ENCODE measurements around the gene STBD1. TPM values are rescaled to one million over a fixed set of nuclear protein-coding genes. Genes with fewer than 3 reads are reported as not detected.

Gene STBD1
- total RNA-seq, 1 experiment from 2014 or later, result 7.3 TPM

GRCh38 chr4:76300012-76300411 is 6.5 kb upstream of the STBD1 start:
- no peak overlapping the region for H3K4me3 ChIP-seq (ENCODE audit: low read length)
- ChIA-PET CTCF (no interaction called here), POLR2A (ENCODE audit: unreplicated experiment) (no interaction called here)
- TF ChIP-seq EZH2phosphoT487 (IDR thresholded peaks at IDR 0.05; ENCODE audit: borderline replicate concordance, low read length) (no peak), EZH2 (IDR thresholded peaks at IDR 0.05; ENCODE audit: low read length, unreplicated experiment) (no peak), CTCF (conservative IDR thresholded peaks at IDR 0.05; ENCODE audit: low read depth, low read length) (no peak)
- no peaks in the 10 kb centered on the region for H3K9me2 ChIP-seq (replicated peaks; ENCODE audit: low read length)
- no peak overlapping the region for H3K4me2 ChIP-seq (ENCODE audit: low read length)
- H3K36me3 ChIP-seq (ENCODE audit: low read depth, low read length), result peaks cover 5% of the 10 kb centered on the region; the same call in 1 of the 2 replicates
- ATAC-seq, result no peak
- no peaks in the 10 kb centered on the region for H3K27me3 ChIP-seq (ENCODE audit: low read length)
- peaks cover 5% of the 10 kb centered on the region for H3K79me2 ChIP-seq (ENCODE audit: low read length)
- H4K20me1 ChIP-seq (ENCODE audit: low read length), result no peaks in the 10 kb centered on the region
- no peaks in the 10 kb centered on the region for H3F3A ChIP-seq (ENCODE audit: low read length, unreplicated experiment)
- intact Hi-C loops (cut with micrococcal nuclease), result loop anchor here (10.0 kb wide), 3 partner anchors 75 to 205 kb away; partner anchors contain the start of gene SCARB2
- H2AFZ ChIP-seq (ENCODE audit: low read length), result no peak overlapping the region
- peaks cover 28% of the 10 kb centered on the region for H3K4me1 ChIP-seq (ENCODE audit: insufficient read depth, low read length)
- no peak overlapping the region for H3K9ac ChIP-seq (ENCODE audit: low read length)
- BruUV-seq (replicated peaks), result no TSS peak
- H3K9me3 ChIP-seq (ENCODE audit: low read length), result no peaks in the 10 kb centered on the region
- no peak overlapping the region for H3K27ac ChIP-seq (ENCODE audit: low read length)
- no peak for DNase-seq

GRCh38 chr4:76301068-76301774 is 5.3 kb upstream of the STBD1 start:
- Histone ChIP-seq H4K20me1 (ENCODE audit: low read length) (no peaks in the 10 kb centered on the region), H3K36me3 (ENCODE audit: low read depth, low read length) (peaks cover 5% of the 10 kb centered on the region; the same call in 1 of the 2 replicates), H3F3A (ENCODE audit: low read length, unreplicated experiment) (no peaks in the 10 kb centered on the region), H3K27me3 (ENCODE audit: low read length) (no peaks in the 10 kb centered on the region), H3K9ac (ENCODE audit: low read length) (no peak overlapping the region), H3K4me3 (ENCODE audit: low read length) (no peak overlapping the region), H3K79me2 (ENCODE audit: low read length) (peaks cover 16% of the 10 kb centered on the region), H3K9me3 (ENCODE audit: low read length) (no peaks in the 10 kb centered on the region), H3K4me2 (ENCODE audit: low read length) (peak overlapping the region; percentile 57), H2AFZ (ENCODE audit: low read length) (no peak overlapping the region), H3K27ac (ENCODE audit: low read length) (peak overlapping the region; percentile 79), H3K9me2 (replicated peaks; ENCODE audit: low read length) (no peaks in the 10 kb centered on the region), H3K4me1 (ENCODE audit: insufficient read depth, low read length) (peaks cover 34% of the 10 kb centered on the region)
- intact Hi-C loops (cut with micrococcal nuclease), result loop anchor here (1.0 to 10.0 kb wide), 4 partner anchors 18 to 204 kb away; partner anchors contain the start of gene SCARB2
- no TSS peak for BruUV-seq (replicated peaks)
- ChIA-PET CTCF (interaction anchor here (0.9 kb wide), 1 partner anchor 12 kb away, joined by 4 read pairs; no protein-coding TSS in a partner anchor), POLR2A (ENCODE audit: unreplicated experiment) (interaction anchor here (0.6 kb wide), 2 partner anchors 129 to 153 kb away, joined by 3 read pairs; partner anchors contain the start of gene NUP54)
- DNase-seq (peak; percentile 88), ATAC-seq (peak; percentile 80)
- TF ChIP-seq CTCF (conservative IDR thresholded peaks at IDR 0.05; ENCODE audit: low read depth, low read length), result no peak
- no peak for TF ChIP-seq EZH2 (IDR thresholded peaks at IDR 0.05; ENCODE audit: low read length, unreplicated experiment)
- TF ChIP-seq EZH2phosphoT487 (IDR thresholded peaks at IDR 0.05; ENCODE audit: borderline replicate concordance, low read length), result no peak

GRCh38 chr4:76301775-76302162 is 4.8 kb upstream of the STBD1 start:
- CTCF ChIA-PET, result interaction anchor here (0.9 kb wide), 1 partner anchor 12 kb away, joined by 4 read pairs; no protein-coding TSS in a partner anchor
- no peaks in the 10 kb centered on the region for H3K9me2 ChIP-seq (replicated peaks; ENCODE audit: low read length)
- no peak for TF ChIP-seq CTCF (conservative IDR thresholded peaks at IDR 0.05; ENCODE audit: low read depth, low read length)
- TF ChIP-seq EZH2 (IDR thresholded peaks at IDR 0.05; ENCODE audit: low read length, unreplicated experiment), result no peak
- TF ChIP-seq EZH2phosphoT487 (IDR thresholded peaks at IDR 0.05; ENCODE audit: borderline replicate concordance, low read length), result no peak
- H2AFZ ChIP-seq (ENCODE audit: low read length), result no peak overlapping the region
- no peak overlapping the region for H3K4me3 ChIP-seq (ENCODE audit: low read length)
- no peak for DNase-seq
- POLR2A ChIA-PET (ENCODE audit: unreplicated experiment), result no interaction called here
- no peaks in the 10 kb centered on the region for H3F3A ChIP-seq (ENCODE audit: low read length, unreplicated experiment)
- H3K79me2 ChIP-seq (ENCODE audit: low read length), result peaks cover 18% of the 10 kb centered on the region
- peak overlapping the region; percentile 55 for H3K4me2 ChIP-seq (ENCODE audit: low read length)
- peak overlapping the region; percentile 36 for H3K27ac ChIP-seq (ENCODE audit: low read length)
- no peak for ATAC-seq
- peaks cover 34% of the 10 kb centered on the region for H3K4me1 ChIP-seq (ENCODE audit: insufficient read depth, low read length)
- H3K27me3 ChIP-seq (ENCODE audit: low read length), result no peaks in the 10 kb centered on the region
- no peaks in the 10 kb centered on the region for H3K9me3 ChIP-seq (ENCODE audit: low read length)
- BruUV-seq (replicated peaks), result no TSS peak
- peaks cover 5% of the 10 kb centered on the region; the same call in 1 of the 2 replicates for H3K36me3 ChIP-seq (ENCODE audit: low read depth, low read length)
- intact Hi-C loops (cut with micrococcal nuclease), result loop anchor here (1.0 to 10.0 kb wide), 4 partner anchors 18 to 203 kb away; partner anchors contain the start of gene SCARB2
- H4K20me1 ChIP-seq (ENCODE audit: low read length), result no peaks in the 10 kb centered on the region
- no peak overlapping the region for H3K9ac ChIP-seq (ENCODE audit: low read length)

Measured in PC-3 (cell line).